HG03469 (cell line): ENCODE data around the gene KCTD15.

ENCODE experiments used
- ATAC-seq: cut with Tn5 transposase; IDR thresholded peaks from one replicate; pipeline ENCODE4 v1.9.1; 2021; ENCODE audit warnings: mild to moderate bottlenecking, moderate library complexity, moderate number of reproducible peaks; ENCODE audit not compliant: unreplicated experiment

Gene KCTD15

DNA sequence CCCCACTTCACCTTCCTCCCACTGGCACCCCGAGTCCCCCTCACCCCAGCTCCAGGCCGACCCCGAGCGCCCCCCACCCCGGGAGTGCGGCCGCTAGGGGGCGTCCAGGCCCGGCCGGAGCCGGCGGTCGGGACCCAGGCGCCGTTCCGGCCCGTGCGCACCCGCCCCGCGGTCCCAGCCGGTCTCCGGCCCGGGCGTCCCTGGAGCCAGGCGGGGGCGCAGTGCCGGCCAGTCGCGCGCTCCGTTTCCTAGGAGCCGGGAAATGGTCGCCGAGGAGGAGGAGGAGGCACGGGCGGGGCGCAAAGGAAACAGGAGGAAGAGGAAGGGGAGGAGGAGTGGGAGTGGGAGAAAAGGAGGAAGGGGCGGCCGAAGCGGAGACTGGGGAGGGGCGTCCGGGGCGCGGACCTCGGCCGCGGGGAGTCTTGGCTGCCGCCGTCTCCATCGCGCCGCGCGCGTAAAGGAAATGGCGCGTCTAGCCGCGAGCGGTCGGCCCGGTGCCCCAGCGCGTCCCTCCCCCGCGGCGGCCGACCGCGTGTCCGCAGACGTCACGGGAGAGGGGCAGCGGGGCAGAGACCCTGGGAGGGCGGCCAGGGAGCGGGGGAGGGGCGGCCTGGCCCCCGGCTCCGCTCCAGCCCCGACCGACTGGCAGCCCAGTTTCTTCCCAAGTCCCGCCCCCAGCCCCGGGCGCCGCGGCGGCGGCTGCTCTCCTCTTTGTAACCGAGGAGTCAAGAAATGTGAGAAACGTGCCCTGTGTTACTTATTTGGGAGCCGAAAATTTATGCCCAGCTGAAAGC is 1.1 kb upstream of the KCTD15 start:
- no peak for ATAC-seq

DNA sequence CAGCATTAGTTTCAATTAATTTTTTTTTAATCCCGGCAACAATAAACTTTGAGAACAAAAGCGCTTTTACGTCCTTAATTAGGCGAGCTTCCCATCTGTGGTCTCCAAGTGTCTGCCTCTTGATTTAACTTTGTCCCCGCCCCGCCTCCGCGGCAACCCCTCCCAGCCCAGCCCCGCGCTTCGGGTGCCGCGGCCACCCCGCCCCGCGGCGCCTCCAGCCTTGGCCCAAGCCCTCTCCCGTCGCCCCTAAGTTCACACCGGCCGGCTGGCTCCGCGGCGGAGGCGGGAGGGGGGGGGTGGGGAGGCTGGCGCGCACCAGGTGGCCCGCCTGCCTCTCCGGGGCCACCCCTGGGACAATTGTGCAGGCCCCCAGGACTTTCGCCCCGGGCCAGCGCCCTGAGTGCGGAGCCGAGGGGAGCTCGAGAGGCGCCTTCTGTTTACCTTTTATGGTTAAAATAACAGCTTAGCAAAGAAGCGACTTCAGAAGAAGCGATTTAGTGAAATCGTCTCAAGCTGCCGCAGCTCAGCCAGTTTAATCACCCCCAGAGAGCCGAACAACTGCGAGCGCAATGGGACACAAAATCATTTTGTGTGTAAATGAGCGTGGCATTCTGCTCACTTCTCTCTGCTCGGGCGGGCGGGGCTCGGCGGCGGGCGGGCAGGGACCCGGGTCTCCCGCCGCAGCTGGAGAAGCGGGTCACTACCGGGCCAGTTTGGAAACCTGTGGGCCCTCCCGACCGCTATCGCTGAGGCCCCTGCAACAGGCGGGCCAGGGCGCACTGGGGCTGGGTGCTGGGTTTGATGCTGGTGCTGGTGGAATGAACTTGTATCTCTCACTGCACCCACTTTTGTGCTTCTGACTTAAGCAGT is 1.4 kb downstream of the KCTD15 start:
- ATAC-seq: no peak

DNA sequence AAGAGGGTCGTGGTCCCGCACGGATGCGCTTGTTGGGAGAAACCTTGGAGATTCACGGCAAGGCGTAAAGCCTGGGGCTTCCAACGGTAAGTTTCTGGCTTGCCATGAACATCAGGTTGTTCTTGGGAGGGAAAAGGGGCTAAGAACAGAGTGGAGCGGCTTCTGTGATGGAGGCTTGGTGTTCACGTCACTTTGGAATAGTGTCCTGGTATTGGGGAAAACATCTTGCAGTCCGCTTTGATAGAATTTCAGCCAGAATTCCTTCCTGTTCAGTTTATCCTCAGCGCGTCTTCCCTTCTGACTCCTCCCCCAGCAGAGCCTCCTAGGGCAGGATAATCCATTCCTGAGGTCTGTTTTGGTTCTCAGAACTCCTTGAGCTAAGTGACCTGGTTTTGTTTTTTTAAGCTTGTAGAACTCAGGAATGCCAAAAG is 2.0 kb downstream of the KCTD15 start:
- ATAC-seq: no peak

DNA sequence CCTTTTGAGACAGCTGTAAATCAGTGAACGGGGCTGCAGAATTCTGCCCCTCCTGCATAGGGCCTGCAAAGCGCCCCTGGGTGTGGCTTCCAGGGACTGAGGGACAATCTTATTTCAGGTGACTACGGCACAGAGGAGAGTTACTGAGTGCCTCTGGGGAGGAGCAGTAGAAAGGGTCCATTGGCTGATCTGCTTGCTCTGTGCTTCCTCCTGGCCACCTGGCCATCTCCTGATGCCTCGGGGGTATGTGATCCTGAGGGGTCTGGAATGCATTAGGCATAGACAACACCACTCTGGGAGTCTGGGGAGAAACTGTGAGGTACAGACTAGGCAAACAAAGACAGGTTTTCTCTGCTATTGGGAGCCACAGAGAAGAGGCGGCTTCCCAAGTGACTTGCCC is 2.8 kb downstream of the KCTD15 start:
- ATAC-seq: no peak

DNA sequence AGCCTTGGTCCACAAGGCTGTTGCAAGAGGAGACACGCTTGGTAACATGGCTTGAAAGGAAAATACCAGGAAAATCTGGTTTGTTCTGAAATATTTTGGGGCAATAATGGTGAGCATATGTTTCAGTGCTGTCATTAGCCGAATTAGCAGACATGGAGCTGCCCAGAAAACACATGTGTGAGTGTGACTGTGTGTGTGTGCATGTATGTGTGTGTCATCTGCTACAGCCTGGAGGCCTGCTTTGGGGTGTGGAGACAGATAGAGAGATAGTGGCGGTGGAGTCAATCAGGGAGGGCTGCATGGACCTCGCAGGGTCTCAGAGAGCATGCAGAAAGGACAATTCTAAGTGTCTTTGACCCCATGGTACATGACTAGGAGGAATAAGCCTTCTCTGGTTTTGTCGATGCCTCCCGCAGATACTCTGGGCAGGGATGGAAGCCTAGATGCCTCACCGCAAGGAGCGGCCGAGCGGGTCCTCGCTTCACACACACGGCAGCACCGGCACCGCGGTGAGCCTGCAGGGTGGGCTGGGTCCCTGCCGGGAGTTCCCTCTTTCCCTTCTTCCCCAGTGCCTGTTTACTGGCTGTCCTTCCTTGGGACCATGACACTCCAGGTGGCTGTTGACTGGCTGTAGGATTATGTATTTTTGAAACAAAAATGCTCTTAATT is 3.5 kb downstream of the KCTD15 start:
- no peak for ATAC-seq

DNA sequence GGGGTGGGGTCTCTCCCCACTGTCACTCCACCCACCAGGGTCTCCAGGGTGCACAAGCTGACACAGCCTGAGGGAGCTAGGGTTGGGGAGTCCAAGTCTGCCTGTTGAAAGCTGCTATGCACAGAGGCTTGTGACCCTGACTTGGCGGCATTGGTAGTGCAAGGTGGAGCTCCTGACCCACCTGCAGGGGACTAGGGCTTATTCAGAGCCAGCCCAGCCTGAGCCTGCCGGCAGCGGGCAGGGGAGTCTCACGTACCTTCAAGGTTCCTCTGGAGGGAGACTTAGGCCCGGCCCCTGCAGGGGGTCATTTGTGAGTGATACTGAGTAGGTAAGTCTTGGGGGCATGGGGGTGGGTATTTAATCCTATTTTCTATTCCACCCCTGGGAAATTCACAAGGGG is 4.7 kb downstream of the KCTD15 start:
- no peak for ATAC-seq

DNA sequence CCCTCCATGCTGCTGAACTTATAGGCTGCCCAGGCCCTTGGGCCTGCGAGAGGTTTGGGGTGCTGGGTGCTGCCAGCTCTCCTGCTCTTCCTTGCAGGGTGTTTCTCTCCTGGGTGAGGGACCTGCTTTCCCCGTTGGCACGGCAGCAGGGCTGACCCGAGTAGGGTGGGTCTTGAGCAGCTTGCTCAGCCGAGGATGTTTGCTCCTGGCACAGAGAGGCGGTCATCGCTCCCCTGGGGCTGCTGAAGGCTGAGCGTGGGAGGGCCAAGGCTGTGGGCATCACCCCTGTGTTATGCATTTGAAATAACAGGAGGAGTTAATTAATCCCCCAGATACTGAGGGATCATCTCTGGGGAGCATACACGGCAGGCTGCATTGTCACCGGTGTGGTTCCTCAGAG is 5.3 kb downstream of the KCTD15 start:
- ATAC-seq: no peak

DNA sequence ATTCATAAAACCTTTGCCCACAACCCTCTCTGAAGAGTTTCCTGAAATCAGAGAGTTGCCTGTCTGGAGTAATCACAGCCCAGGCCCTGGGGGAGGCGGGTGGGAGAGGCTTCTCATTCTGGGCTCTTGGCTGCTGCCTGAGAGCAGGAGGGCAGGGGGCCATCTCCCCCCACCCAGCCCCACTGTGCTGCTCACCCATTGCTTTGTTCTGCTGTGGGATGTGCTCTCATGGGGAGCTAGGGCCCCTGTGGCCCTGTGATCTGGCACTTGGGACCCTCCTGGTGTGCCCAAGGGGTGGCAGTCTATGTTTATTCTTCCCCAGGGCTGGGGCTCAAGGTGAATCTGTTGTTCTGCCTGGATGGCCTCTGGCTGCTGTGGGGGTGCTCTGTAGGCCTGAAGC is 6.1 kb downstream of the KCTD15 start:
- ATAC-seq: no peak

DNA sequence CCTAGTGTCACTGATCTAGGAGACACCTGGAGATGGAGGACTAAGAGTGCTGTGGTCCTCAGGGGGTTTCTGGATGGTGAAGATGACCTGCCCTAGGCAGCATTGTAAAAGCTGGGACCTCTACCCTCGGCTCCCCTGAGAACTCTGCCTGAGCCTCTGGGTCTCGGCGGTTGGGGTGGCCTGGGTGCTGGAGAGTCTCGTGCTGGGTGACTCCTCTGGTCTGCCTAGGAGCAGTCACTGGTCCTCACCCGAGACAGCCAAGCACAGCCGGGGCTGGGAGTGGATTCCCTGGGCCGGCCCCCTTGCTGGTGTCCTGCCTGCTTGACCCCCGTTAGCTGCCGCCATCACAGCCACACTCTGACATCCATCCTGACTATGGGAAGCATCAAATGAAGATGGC is 6.7 kb downstream of the KCTD15 start:
- ATAC-seq: no peak

DNA sequence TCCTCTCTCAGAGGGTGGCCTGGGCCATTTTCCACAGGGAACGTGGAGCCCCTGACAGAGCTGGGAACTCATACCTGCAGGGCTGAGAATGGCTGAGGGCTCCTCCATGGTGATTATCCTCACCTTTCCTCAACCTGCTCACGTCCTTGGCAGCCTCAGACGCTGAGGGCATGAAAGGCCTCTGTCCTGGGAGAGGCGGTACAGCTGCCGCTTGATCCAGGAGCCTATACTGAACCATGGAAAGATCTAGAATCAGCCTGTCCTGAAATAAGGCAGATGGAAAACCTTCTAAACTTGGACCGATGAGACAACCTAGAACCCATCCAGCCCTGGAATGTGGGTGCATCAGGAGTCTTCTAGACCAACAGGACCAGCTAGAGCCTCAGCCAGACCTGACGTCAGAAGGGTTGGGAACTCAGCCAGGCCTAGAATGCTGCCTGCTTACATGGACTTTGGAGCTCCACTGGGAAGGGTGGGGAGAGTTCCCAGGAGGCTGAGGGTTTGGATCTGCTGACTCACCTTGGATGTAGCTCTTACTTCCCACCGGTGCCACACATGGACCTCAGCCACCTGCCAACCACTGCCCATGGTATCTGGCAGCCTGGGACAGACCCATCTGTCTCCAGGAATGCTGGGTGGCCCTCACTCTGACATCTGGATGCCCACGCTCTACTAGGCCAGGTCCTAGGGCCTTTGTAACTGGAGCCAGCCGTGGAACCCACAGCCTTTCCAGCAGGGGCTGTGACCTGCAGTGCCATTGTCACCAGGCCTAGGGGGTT is 7.5 kb downstream of the KCTD15 start:
- ATAC-seq: no peak

DNA sequence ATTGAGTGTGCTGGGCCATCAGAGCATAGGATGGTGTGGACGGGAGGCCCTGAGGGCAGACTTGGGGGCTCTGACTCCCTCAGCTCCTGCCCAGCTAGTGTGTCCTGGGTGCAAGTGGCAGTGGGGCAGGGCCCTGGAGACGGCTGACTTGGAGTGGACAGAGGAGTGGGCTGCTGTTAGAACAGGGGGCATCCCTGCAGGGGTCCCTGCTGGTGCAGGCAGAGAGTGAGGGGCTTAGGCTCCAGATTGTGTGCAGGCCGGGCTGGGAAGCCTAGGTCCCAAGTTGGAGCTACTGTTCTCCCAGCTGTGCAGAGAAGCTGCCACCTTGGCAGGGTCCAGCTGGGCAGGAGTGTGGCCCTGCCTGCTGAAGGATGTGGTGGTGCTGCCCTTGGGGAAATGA is 8.6 kb downstream of the KCTD15 start:
- ATAC-seq: no peak

DNA sequence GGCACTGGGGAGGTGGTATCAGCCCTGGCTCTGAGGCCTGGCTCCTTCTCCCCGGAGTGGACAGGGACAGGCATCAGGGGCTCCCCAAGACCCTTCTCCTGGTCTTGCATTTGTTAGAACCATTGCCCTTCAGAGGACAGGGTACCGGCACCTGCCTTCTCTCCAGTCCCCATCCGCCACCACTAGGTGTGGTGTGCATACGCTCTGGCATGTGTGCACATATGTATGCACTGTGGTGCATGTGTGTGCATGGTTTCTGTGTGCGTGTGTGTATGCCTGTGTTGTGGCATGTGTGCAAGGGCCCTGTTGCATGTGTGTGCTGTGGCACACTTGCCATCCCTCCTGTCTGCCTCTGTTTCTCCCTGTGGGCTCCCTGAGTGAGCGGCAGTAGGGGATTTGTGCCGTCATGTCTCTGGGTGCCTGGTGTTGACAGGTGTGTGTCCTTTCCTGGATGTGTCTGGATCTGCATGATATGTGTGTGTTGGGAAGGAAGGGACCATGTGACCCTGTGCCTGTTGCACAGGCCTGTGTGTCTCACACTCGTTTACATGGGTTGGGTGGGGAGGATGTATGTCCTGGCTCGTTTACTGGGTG is 9.3 kb downstream of the KCTD15 start:
- no peak for ATAC-seq

DNA sequence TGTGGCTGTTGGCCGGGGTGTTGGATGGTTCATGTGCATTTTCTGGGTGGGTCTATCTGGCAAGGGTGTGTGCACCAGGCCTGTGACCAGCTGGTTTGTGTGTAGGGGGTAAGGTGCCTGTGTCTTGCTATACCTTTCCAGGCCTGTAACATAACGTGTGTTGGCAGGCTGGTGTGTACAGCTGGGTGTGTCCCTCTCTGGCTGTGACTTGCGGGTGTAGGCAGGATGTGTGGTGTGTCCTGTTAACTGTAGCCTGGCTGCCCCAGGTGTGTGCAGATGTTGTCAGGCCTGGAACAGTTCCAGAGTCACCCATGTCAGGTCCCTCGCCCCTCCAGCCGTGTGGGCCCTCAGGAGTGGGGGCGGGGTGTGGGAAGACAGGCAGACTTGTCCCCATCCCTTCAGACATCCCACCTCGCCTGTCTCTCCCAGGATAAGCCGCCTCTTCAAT is 9.8 kb downstream of the KCTD15 start:
- no peak for ATAC-seq

DNA sequence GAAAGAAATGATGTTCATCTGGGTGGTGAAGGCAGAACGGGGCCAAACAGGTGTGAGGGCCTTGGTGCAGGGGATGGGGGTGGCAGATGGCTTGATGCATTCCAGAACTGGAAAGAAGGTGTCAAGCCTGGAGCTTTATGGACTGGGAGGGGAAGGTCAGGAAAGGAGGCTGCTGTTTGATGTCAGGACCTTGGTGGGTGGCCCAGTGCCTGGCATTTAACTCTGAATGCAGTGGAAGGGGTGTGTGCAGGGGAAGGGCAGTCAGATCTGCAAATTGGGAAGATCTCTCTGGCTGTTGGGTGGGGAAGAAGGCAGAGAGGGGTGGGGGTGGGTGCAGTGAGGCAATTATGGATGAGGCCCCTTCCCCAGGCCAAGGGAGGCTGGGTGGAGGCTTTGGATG is 11.7 kb downstream of the KCTD15 start:
- no peak for ATAC-seq

DNA sequence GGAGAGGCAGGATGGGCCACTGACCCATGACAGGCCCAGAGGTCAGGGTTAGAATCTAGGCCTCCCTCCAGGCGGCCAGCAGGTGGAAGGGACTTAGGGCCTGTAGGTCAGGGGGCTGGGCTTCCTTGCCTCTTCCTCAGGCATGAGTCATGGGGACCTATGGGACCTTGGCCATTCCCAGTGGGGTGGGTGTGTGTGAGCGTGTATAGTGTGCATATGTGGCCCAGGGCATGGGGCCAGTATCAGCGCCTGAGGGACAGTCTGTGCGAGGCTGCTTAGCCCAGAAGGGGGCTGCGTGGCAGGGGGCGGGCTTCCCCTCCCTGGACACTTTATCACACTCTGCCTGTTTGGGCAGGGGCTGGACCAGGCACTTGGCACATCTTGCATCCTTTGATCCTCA is 13.3 kb downstream of the KCTD15 start:
- no peak for ATAC-seq

DNA sequence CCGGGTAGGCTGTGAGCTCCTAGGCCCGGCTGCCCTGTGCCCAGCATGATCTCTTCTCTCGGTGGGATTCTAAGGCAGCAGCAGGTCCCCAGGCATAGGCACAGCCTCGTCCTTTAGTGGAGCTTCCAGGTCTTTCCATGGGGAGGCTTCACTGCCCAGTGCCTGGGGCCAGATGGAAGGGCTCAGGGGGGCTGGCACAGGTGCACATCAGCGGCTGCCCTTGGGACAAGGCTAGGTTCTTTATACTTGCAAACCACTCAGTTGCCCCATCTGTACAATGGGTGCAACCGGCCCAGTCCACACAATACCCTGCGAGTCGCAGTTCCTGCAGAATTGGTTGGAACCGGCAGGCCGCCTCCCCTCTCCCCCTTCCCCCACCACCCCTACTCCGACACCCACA is 14.2 kb downstream of the KCTD15 start:
- ATAC-seq: no peak

DNA sequence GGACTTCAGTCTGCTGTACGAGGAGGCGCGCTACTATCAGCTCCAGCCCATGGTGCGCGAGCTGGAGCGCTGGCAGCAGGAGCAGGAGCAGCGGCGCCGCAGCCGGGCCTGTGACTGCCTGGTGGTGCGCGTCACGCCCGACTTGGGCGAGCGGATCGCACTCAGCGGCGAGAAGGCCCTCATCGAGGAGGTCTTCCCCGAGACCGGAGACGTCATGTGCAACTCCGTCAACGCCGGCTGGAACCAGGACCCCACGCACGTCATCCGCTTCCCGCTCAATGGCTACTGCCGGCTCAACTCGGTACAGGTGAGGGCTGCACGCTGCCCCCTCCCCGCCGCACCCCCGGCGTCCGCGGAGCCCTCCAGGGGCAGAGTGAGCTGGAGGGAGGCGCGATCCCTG is 14.6 kb downstream of the KCTD15 start:
- ATAC-seq: no peak

DNA sequence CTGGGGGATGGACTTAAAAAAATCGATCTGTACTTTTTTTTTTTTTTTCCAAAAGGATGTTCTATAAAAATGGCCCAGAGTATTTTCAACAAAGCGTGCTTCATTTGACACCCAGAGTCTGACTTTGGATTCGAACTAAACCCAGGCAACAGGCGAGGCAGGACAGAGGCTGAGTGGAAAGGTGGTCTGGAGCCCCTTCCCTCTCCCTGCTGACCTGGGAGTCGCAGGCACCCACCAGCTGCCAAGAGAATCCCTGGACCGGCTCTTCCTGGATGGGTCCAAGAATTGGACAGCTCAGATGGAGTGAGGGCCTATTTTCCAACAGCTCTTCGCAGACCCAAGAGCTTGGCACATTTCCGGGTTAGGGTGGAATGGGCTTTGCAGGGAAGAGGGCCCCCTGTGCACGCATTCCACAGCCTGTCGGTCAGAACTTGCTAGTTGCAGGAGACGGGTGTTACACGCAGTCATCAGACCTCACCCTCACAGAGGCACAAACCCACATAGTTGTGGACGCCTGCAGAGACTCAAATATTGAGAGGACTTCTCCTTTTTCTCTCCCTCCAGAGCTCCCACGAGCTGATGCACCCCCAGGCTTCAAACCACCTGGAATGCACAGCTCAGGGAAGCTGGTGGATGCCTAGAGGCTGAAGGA is 15.2 kb downstream of the KCTD15 start:
- ATAC-seq: no peak

DNA sequence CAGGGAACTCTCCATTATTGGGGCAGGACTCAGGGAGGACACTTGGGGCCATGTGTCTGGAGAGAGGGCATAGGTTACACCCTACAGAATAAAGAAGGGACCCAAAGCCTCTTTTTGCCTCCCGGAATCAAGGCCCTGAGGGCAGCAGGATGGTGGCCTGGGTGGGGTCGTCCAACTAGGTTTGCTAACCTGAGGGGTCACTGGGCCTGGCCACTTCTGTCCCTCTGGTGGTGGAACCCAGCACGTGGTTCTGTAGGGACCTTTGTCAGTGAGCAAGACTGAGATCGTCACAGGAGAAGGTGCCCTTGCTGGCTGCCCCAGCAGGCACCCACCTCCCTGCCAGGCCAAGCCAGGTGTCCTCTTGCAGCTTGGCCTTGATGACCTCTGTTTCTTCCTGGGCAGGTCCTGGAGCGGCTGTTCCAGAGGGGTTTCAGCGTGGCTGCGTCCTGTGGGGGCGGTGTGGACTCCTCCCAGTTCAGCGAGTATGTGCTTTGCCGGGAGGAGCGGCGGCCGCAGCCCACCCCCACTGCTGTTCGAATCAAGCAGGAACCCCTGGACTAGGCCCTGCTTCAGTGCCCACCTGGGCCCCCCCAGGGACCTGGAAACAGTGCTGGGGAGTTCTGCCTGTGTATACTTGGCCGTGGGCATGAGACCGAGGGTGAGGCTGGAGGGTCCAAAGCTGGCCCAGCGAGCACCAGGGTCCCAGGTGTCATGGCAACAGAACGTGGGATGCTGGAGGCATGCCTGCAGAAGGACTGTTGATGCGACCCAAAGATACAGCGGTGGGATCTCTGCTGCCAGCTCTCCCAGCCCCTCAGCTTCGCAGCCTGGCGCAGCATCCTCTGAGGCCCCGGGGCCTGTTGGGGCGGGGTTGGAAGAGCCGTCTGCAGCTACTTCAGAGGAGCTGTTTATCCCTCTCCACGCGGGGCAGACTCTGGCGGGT is 16.0 kb downstream of the KCTD15 start:
- ATAC-seq: no peak
